ENCODE measurements around the gene ATF2. TPM values are rescaled to one million over a fixed set of nuclear protein-coding genes. Genes with fewer than 3 reads are reported as not detected.

The ATF2 gene
- total and polyA plus RNA-seq, 2 of the 4 experiments (the other 2 are of a cell fraction), result 23.2 to 60.0 TPM

GRCh38 chr2:175022923-175023322 lies 145.1 kb downstream of the ATF2 start:
- dilution Hi-C loops (cut with HindIII; ENCODE audit: low sequenced_read_pairs, unreplicated experiment) (no loop called here), intact Hi-C loops (cut with micrococcal nuclease) (no loop called here), in situ Hi-C loops (cut with MboI; ENCODE audit: low sequenced_read_pairs) (no loop called here)
- H3K4ac ChIP-seq (ENCODE audit: low read depth, low read length), result no peak overlapping the region
- H3K4me3 ChIP-seq (ENCODE audit: insufficient read depth, low read depth, low read length), result no peak overlapping the region
- no peaks in the 10 kb centered on the region for H3K27me3 ChIP-seq (ENCODE audit: control insufficient read depth, insufficient read depth, low read length)
- no peak overlapping the region for H2BK5ac ChIP-seq (ENCODE audit: low read depth, low read length, poor library complexity, severe bottlenecking)
- no peaks in the 10 kb centered on the region for H4K20me1 ChIP-seq (ENCODE audit: insufficient read depth, low read length)
- H3K56ac ChIP-seq (ENCODE audit: extremely low read depth, insufficient read depth, low read length), result no peak overlapping the region
- WGBS, 2 experiments (ENCODE audit: extremely low coverage in 2 of 2, insufficient read length in 1 of 2), result no CpG with 5 or more reads among the region's 3 CpGs
- no peak overlapping the region for H2BK20ac ChIP-seq (ENCODE audit: low read depth, low read length)
- no peak overlapping the region for H3K27ac ChIP-seq (ENCODE audit: insufficient read depth, low read length)
- no peak overlapping the region for H2AFZ ChIP-seq (replicated peaks; ENCODE audit: low read length, poor library complexity)
- H3K79me1 ChIP-seq (ENCODE audit: low read depth in 1 of 2, low read length in 2 of 2), result no peaks in the 10 kb centered on the region
- H3K14ac ChIP-seq (replicated peaks; ENCODE audit: low read depth, low read length), result no peak overlapping the region
- no peak overlapping the region for H2AK9ac ChIP-seq (replicated peaks; ENCODE audit: low read depth, low read length, poor library complexity)
- H2BK15ac ChIP-seq (ENCODE audit: low read depth, low read length), result no peak overlapping the region
- no peaks in the 10 kb centered on the region; the same call in 1 of the 2 replicates for H3K4me1 ChIP-seq (ENCODE audit: control insufficient read depth, insufficient read depth, low read length)
- 0 out of 2 replicates have a peak, but pooled peaks cover 3% of the 10 kb centered on the region for H3K9me1 ChIP-seq (ENCODE audit: insufficient read depth, low read length)
- H2AK5ac ChIP-seq (ENCODE audit: low read depth, low read length), result no peak overlapping the region
- ATAC-seq (ENCODE audit: low read depth) (no peak), DNase-seq (no peak)
- H3K18ac ChIP-seq (ENCODE audit: low read depth, low read length), result no peak overlapping the region
- ChIA-PET CTCF (no interaction called here), POLR2A (ENCODE audit: unreplicated experiment) (no interaction called here)
- no peak overlapping the region for H3K9ac ChIP-seq (ENCODE audit: low read depth, low read length)
- H2BK120ac ChIP-seq (ENCODE audit: low read depth, low read length), result no peak overlapping the region
- TF ChIP-seq SMC3 (IDR thresholded peaks at IDR 0.05; ENCODE audit: low read depth, low read length) (no peak), MAFK (IDR thresholded peaks at IDR 0.05; ENCODE audit: low read depth, low read length) (no peak), FOS (IDR thresholded peaks at IDR 0.05; ENCODE audit: low read depth, low read length) (no peak)
- no peak overlapping the region for H3K4me2 ChIP-seq (ENCODE audit: low read depth, low read length)
- no peaks in the 10 kb centered on the region for H3K36me3 ChIP-seq (ENCODE audit: control insufficient read depth, insufficient read depth, low read length)
- H3K9me3 ChIP-seq (ENCODE audit: control insufficient read depth, insufficient read depth, low read length), result no peaks in the 10 kb centered on the region
- BruUV-seq (replicated peaks), result no TSS peak
- no peak overlapping the region for H4K5ac ChIP-seq (ENCODE audit: low read depth, low read length)
- H4K91ac ChIP-seq (ENCODE audit: insufficient read depth, low read depth, low read length), result no peak overlapping the region
- H3K23ac ChIP-seq (ENCODE audit: low read depth, low read length), result no peak overlapping the region
- H4K8ac ChIP-seq (ENCODE audit: low read depth in 2 of 2, low read length in 2 of 2), result no peak overlapping the region

Small RNAs within 50 kb of the gene (microRNA-seq; reads per million reads assigned to microRNA genes)
- gene MIR933 (ENCODE audit: insufficient read depth in 1 of 2, insufficient read length in 1 of 2, unreplicated experiment in 1 of 2) (0 reads per million in 2 experiments), gene RF02271 (ENCODE audit: insufficient read depth, insufficient read length) (not detected), gene RNU6-1290P (ENCODE audit: insufficient read depth, insufficient read length) (not detected), gene RNU6-763P (ENCODE audit: insufficient read depth, insufficient read length) (not detected)

Small RNAs within 50 kb of the gene (small RNA-seq; reads per million reads assigned to genes)
- gene MIR933, result 0 to 1.6 (median 0.11) reads per million in 5 experiments
- gene RF02271, result 0 reads per million in 5 experiments
- 0 reads per million in 5 experiments for gene RNU6-1290P
- 0 reads per million in 5 experiments for gene RNU6-763P

Other genes with a start within 250 kb of the ATF2 start
- 54.4 and 58.4 TPM in 2 replicates for gene CHN1, start 162.8 kb downstream of the ATF2 start, total RNA-seq (2012; rRNA removed)
- gene CHN1, start 162.8 kb downstream of the ATF2 start, polyA plus RNA-seq (2012; rRNA removed), result 65.3 and 66.9 TPM in 2 replicates
- 167 and 226 TPM in 2 replicates for gene ATP5MC3, start 13.5 kb upstream of the ATF2 start, total RNA-seq (2012; rRNA removed)
- gene ATP5MC3, start 13.5 kb upstream of the ATF2 start, polyA plus RNA-seq (2012; rRNA removed), result 365 and 385 TPM in 2 replicates

Data from IMR-90 (cell line).